GM18508 (cell line): Measurements from ENCODE around the gene PPP3CA.
"Not testable (repeated sequence)": the region's sequence is repeated elsewhere in the genome, so short reads cannot be mapped to it uniquely, and the experiment has no call there.

Source experiments
- ATAC-seq: cut with Tn5 transposase; IDR thresholded peaks from one replicate; pipeline ENCODE4 v1.9.1; 2021; ENCODE audit warnings: moderate number of reproducible peaks; ENCODE audit not compliant: insufficient read depth, unreplicated experiment

PPP3CA gene

GRCh38 chr4:101035487-101035886 is 311.8 kb downstream of the PPP3CA start:
- no peak for ATAC-seq

GRCh38 chr4:101033986-101034385 is 313.3 kb downstream of the PPP3CA start:
- ATAC-seq = no peak

- no peak for ATAC-seq
These were observed 314.8 kb downstream of the PPP3CA start for GRCh38 chr4:101032541-101032940.

- no peak for ATAC-seq
These were observed 315.4 kb downstream of the PPP3CA start for GRCh38 chr4:101031971-101032370.

GRCh38 chr4:101028886-101029285 is 318.4 kb downstream of the PPP3CA start:
- ATAC-seq = no peak

GRCh38 chr4:101027721-101028120 is 319.6 kb downstream of the PPP3CA start:
- no peak for ATAC-seq

- ATAC-seq = no peak
These were observed 321.6 kb downstream of the PPP3CA start for GRCh38 chr4:101025755-101026154.

GRCh38 chr4:101022151-101023024 is 324.9 kb downstream of the PPP3CA start:
- ATAC-seq = no peak

- peak; percentile 62 for ATAC-seq
These were observed 326.4 kb downstream of the PPP3CA start for GRCh38 chr4:101020956-101021355.

- ATAC-seq = peak; percentile 57
These were observed 327.4 kb downstream of the PPP3CA start for GRCh38 chr4:101019941-101020401.

- no peak for ATAC-seq
These were observed 328.0 kb downstream of the PPP3CA start for GRCh38 chr4:101019313-101019712.

GRCh38 chr4:101018836-101019235 is 328.5 kb downstream of the PPP3CA start:
- ATAC-seq = peak; percentile 45

- ATAC-seq = peak; percentile 42
These were observed 332.9 kb downstream of the PPP3CA start for GRCh38 chr4:101014417-101014816.

GRCh38 chr4:101010987-101011386 is 336.3 kb downstream of the PPP3CA start:
- ATAC-seq = no peak

- peak; percentile 45 for ATAC-seq
These were observed 337.9 kb downstream of the PPP3CA start for GRCh38 chr4:101009471-101009870.

- no peak for ATAC-seq
These were observed 338.8 kb downstream of the PPP3CA start for GRCh38 chr4:101008503-101008902.

- ATAC-seq = peak; percentile 43
These were observed 341.7 kb downstream of the PPP3CA start for GRCh38 chr4:101005659-101006058.

- ATAC-seq = no peak
These were observed 346.8 kb downstream of the PPP3CA start for GRCh38 chr4:101000496-101000895.

- no peak for ATAC-seq
These were observed 351.7 kb downstream of the PPP3CA start for GRCh38 chr4:100995671-100996070.

- ATAC-seq = not testable (repeated sequence)
These were observed 352.3 kb downstream of the PPP3CA start for GRCh38 chr4:100995002-100995401.

GRCh38 chr4:100991332-100992069 is 355.8 kb downstream of the PPP3CA start:
- ATAC-seq = not testable (repeated sequence)
